ENCODE results near the gene GRAMD4. TPM values are rescaled to one million over a fixed set of nuclear protein-coding genes. Genes with fewer than 3 reads are reported as not detected.
A peak's percentile ranks its signal among the peaks of the same experiment; 100 is the strongest.

Gene GRAMD4
- total RNA-seq, 1 donor from 2014 or later, result 45.6 TPM

- ATAC-seq (ENCODE audit: low read depth) (no peak), DNase-seq (no peak)
- POLR2A ChIA-PET, result no interaction called here
- no peak for TF ChIP-seq CTCF (IDR thresholded peaks at IDR 0.05)
- Mint-ChIP-seq H3K27me3 (no peaks in the 10 kb centered on the region), H3K36me3 (ENCODE audit: low read depth) (no peaks in the 10 kb centered on the region), H3K4me3 (no peak overlapping the region), H3K9me3 (no peaks in the 10 kb centered on the region), H3K4me1 (peaks cover 86% of the 10 kb centered on the region), H3K27ac (peak overlapping the region; percentile 7)
- CTCF ChIA-PET, result no interaction called here
- intact Hi-C loops (cut with micrococcal nuclease), result no loop called here
Observed at GRCh38 chr22:46584081-46584921, 35.9 kb upstream of the GRAMD4 start.

- Mint-ChIP-seq H3K27me3 (no peaks in the 10 kb centered on the region), H3K27ac (no peak overlapping the region), H3K36me3 (ENCODE audit: low read depth) (no peaks in the 10 kb centered on the region), H3K9me3 (no peaks in the 10 kb centered on the region), H3K4me1 (peaks cover 86% of the 10 kb centered on the region), H3K4me3 (no peak overlapping the region)
- intact Hi-C loops (cut with micrococcal nuclease), result loop anchor here (2.0 kb wide), 3 partner anchors 149 to 189 kb away; partner anchors contain the start of gene TBC1D22A
- no peak for ATAC-seq (ENCODE audit: low read depth)
- POLR2A ChIA-PET, result interaction anchor here (0.6 to 4.0 kb wide), 3 partner anchors 8 to 179 kb away, joined by 3 to 35 read pairs (median 6); partner anchors contain the start of gene TBC1D22A
- TF ChIP-seq CTCF (IDR thresholded peaks at IDR 0.05), result no peak
- CTCF ChIA-PET, result interaction anchor here (2.7 kb wide), 1 partner anchor 22 kb away, joined by 14 read pairs; no protein-coding TSS in a partner anchor
- DNase-seq, result no peak
Observed at GRCh38 chr22:46585340-46586122, 34.7 kb upstream of the GRAMD4 start.

GRCh38 chr22:46586123-46586519 is 34.1 kb upstream of the GRAMD4 start:
- ChIA-PET POLR2A (interaction anchor here (1.0 to 4.3 kb wide), 4 partner anchors 9 to 178 kb away, joined by 3 to 44 read pairs (median 20); partner anchors contain the start of gene TBC1D22A), CTCF (interaction anchor here (2.7 kb wide), 1 partner anchor 23 kb away, joined by 14 read pairs; no protein-coding TSS in a partner anchor)
- no peaks in the 10 kb centered on the region for H3K27me3 Mint-ChIP-seq

GRCh38 chr22:46586531-46587011 is 33.6 kb upstream of the GRAMD4 start:
- peak overlapping the region; percentile 98 for H3K27ac Mint-ChIP-seq
- CTCF ChIA-PET, result interaction anchor here (2.7 kb wide), 1 partner anchor 23 kb away, joined by 14 read pairs; no protein-coding TSS in a partner anchor
- ATAC-seq (ENCODE audit: low read depth) (no peak), DNase-seq (no peak)
- peaks cover 86% of the 10 kb centered on the region for H3K4me1 Mint-ChIP-seq
- no peak for TF ChIP-seq CTCF (IDR thresholded peaks at IDR 0.05)
- no peaks in the 10 kb centered on the region for H3K9me3 Mint-ChIP-seq
- no peaks in the 10 kb centered on the region for H3K27me3 Mint-ChIP-seq
- intact Hi-C loops (cut with micrococcal nuclease), result loop anchor here (1.0 to 2.0 kb wide), 10 partner anchors 7 to 437 kb away; partner anchors contain the start of gene TBC1D22A
- POLR2A ChIA-PET, result interaction anchor here (0.6 to 4.3 kb wide), 12 partner anchors 9 to 967 kb away, joined by 3 to 44 read pairs (median 6); partner anchors contain the start of gene TBC1D22A
- peak overlapping the region; percentile 85 for H3K4me3 Mint-ChIP-seq
- no peaks in the 10 kb centered on the region for H3K36me3 Mint-ChIP-seq (ENCODE audit: low read depth)

More at GRCh38 chr22:46586123-46586519, 34.1 kb upstream of the GRAMD4 start:
- intact Hi-C loops (cut with micrococcal nuclease), result loop anchor here (2.0 kb wide), 3 partner anchors 149 to 189 kb away; partner anchors contain the start of gene TBC1D22A
- H3K4me1 Mint-ChIP-seq, result peaks cover 86% of the 10 kb centered on the region
- H3K9me3 Mint-ChIP-seq, result no peaks in the 10 kb centered on the region
- H3K4me3 Mint-ChIP-seq, result no peak overlapping the region
- peak overlapping the region; percentile 98 for H3K27ac Mint-ChIP-seq
- H3K36me3 Mint-ChIP-seq (ENCODE audit: low read depth), result no peaks in the 10 kb centered on the region
- TF ChIP-seq CTCF (IDR thresholded peaks at IDR 0.05), result no peak
- ATAC-seq (ENCODE audit: low read depth) (no peak), DNase-seq (no peak)
